Thymus (tissue), 11 donors: ENCODE measurements around the gene ZDHHC7. TPM values are rescaled to one million over a fixed set of nuclear protein-coding genes. Genes with fewer than 3 reads are reported as not detected.

Experiments
- DNase-seq, 9 donors: peaks; one replicate each; pipeline ENCODE4 v3.0.0-alpha.2; 2013; ENCODE audit warnings: low spot score in 9 of 9, low read depth in 6 of 9, missing footprints in 1 of 9
- H3K27ac ChIP-seq, 2 donors: one replicate each; pipeline ENCODE4 v1.5.1; 2013; ENCODE audit warnings: control low read depth in 1 of 2, low read depth in 1 of 2, low read length in 1 of 2, mild to moderate bottlenecking in 1 of 2, moderate library complexity in 1 of 2
- H3K27me3 ChIP-seq, 2 donors: one replicate each; pipeline ENCODE4 v1.5.1; 2013; ENCODE audit warnings: low read length in 1 of 2; ENCODE audit not compliant: control insufficient read depth in 2 of 2, insufficient read depth in 1 of 2
- H3K36me3 ChIP-seq, 2 donors: one replicate each; pipeline ENCODE4 v1.5.1; 2013; ENCODE audit warnings: low read length in 1 of 2, mild to moderate bottlenecking in 1 of 2, moderate library complexity in 1 of 2; ENCODE audit not compliant: control insufficient read depth in 2 of 2, insufficient read depth in 2 of 2
- H3K4me1 ChIP-seq, 2 donors: one replicate each; pipeline ENCODE4 v1.5.1; 2013; ENCODE audit warnings: low read length in 2 of 2; ENCODE audit not compliant: control insufficient read depth in 2 of 2, insufficient read depth in 2 of 2
- H3K4me3 ChIP-seq, 2 donors: one replicate each; pipeline ENCODE4 v1.5.1; 2013; ENCODE audit warnings: low read length in 2 of 2, control low read depth in 1 of 2, mild to moderate bottlenecking in 1 of 2
- H3K9me3 ChIP-seq, 2 donors: one replicate each; pipeline ENCODE4 v1.5.1; 2013; ENCODE audit warnings: low read length in 1 of 2, mild to moderate bottlenecking in 1 of 2; ENCODE audit not compliant: control insufficient read depth in 2 of 2, insufficient read depth in 1 of 2
- WGBS: extraction: QIAGEN DNeasy Blood & Tissue Kit; methylation state at CpG from one replicate; pipeline ENCODE4 v1.1.7; 2013; 5-methylcytosine and 5-hydroxymethylcytosine counted together
- polyA plus RNA-seq: library from polyadenylated mRNA; stranded (reverse); fragments of 200-250 nt; gene quantifications from one replicate; pipeline ENCODE4 v1.2.3, GENCODE V29; 2013
- total RNA-seq: library from RNA; stranded (reverse); fragments of 120-200 nt; gene quantifications from one replicate; pipeline ENCODE4 v1.2.4, GENCODE V29; 2013
- donor health status: healthy.

The ZDHHC7 gene
- total and polyA plus RNA-seq, 2 donors = 19.0 to 24.6 TPM

DNA sequence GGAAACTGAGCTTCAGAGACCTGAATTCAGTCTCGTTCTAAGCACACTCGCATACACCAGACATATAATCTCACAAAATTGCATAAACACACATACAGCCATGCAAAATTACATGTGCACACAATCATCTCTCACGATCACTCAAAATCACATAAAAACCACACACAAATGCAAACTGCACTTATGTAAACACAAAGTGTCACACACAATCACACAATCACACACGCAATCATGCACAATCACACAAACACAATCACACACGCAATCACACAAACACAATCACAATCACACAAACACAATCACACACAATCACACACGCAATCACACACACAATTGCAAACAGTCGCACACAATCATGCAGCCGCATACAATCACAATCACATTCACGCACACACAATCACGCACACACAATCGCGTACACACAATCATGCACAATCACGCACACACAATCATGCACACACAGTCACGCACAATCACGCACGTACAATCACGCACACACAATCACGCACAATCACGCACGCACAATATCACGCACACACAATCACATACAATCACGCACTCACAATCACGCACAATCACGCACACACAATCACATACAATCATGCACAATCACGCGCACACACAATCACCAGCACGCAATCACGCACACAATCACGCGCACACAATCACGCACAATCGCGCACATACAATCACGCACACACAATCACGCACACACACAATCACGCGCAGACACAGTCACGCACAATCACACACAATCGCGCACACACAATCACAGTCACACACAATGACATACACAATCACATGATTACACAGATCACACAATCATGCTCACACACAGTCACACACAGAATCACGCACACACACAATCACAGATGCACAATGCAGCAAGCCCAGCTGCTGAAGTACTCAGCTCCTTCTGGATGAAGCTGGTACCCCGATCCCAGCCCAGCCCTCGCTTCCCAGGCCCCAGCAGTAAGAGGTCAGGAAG is 45.6 kb downstream of the ZDHHC7 start:
- H3K4me3 ChIP-seq = no peak overlapping the region
- H3K9me3 ChIP-seq = no peaks in the 10 kb centered on the region
- no peaks in the 10 kb centered on the region for H3K27me3 ChIP-seq
- no peak overlapping the region for H3K27ac ChIP-seq
- no peak for DNase-seq
- no peaks in the 10 kb centered on the region for H3K4me1 ChIP-seq
- H3K36me3 ChIP-seq = no peaks in the 10 kb centered on the region
- WGBS = 91% methylated on average over 43 of the region's 43 CpGs

DNA sequence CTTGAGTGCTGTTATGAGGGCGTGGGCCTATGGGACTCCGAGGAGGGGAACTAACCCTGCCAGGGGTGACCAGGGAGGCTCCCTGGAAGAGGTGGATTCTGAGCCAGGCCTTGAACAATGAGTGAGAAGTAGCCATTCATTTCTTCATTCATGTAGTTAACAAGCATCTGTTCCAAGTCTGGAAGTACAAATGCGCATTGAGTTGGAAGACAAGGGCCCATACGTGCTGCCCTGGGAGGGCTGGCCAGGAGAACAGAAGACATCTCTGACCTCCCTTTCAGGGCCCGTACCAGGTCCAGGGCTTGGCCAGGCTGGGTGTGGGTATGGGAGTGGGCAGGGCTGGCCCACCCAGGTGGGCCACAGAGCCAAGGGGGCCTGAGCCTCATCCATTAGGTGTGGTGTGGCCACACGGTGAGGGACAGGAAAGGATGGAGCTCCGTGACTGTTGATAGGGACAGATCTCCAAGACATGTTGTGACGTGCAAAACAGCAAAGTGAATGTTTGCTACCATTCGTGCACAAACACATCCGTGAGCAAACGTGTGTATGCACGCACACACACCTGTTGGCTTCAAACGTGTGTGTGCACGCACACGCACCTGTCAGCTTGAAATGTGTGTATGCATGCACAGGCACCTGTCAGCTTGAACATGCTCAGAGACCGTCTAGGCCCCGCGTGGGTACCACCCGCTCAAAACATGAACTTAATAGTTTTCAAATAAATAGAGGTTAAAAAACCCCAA is 46.8 kb downstream of the ZDHHC7 start:
- no peak overlapping the region for H3K4me3 ChIP-seq
- H3K36me3 ChIP-seq = no peaks in the 10 kb centered on the region
- no peak overlapping the region for H3K27ac ChIP-seq
- 93% methylated on average over 19 of the region's 19 CpGs for WGBS
- H3K9me3 ChIP-seq = no peaks in the 10 kb centered on the region
- H3K4me1 ChIP-seq = peaks cover 0 to 5% of the 10 kb centered on the region in 2 donors
- DNase-seq = no peak
- no peaks in the 10 kb centered on the region for H3K27me3 ChIP-seq

DNA sequence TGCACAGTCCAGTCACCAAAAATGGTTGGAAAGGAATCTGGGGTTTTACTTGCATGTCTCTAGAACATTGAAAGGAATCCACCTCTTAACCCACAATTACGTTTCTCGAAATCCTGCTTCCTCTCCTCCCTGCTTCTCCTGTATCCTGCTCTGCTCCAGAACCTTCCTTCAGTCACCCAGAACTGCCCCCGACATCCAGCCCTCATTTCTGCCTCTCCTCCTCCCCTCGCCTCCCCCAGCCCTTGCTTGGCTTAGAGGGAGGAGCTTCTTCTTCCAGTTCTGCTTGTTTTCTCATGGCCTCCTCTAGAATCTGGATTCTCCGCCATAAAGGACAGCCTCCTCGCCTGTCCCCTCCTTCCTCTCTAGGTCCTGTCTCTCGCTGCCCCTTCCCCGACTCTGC is 48.3 kb downstream of the ZDHHC7 start:
- no peak overlapping the region for H3K27ac ChIP-seq
- WGBS = 93% methylated on average over 8 of the region's 8 CpGs
- no peak overlapping the region for H3K4me3 ChIP-seq

DNA sequence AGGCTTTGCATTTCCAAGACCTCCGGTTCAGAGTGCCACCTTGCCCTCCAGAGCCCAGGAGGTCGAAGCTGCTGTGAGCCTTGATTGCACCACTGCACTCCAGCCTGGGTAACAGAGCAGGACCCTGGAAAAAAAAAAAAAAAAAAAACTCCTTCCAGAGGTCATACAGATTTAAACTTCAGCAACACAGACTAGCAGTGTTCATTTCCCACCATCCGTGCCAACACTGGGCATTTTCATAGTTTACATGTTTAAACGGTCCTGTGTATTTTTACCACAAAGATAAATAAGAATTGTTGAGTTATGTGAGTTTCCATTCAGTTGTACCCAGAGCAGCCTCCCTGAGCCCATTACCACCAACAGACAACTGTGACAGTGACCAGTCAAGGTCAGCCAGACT is 50.4 kb downstream of the ZDHHC7 start:
- H3K27me3 ChIP-seq = no peaks in the 10 kb centered on the region
- H3K36me3 ChIP-seq = no peaks in the 10 kb centered on the region
- H3K4me3 ChIP-seq = no peak overlapping the region
- peaks cover 0 to 3% of the 10 kb centered on the region in 2 donors for H3K9me3 ChIP-seq
- 96% methylated on average over 4 of the region's 4 CpGs for WGBS
- DNase-seq = no peak
- peaks cover 0 to 5% of the 10 kb centered on the region in 2 donors for H3K4me1 ChIP-seq
- no peak overlapping the region for H3K27ac ChIP-seq

More for the DNA sequence above, 48.3 kb downstream of the ZDHHC7 start:
- H3K27me3 ChIP-seq = no peaks in the 10 kb centered on the region
- H3K4me1 ChIP-seq = peaks cover 0 to 5% of the 10 kb centered on the region in 2 donors
- no peaks in the 10 kb centered on the region for H3K36me3 ChIP-seq
- H3K9me3 ChIP-seq = no peaks in the 10 kb centered on the region
- DNase-seq = no peak

- Histone ChIP-seq H3K4me1 (peaks cover 0 to 5% of the 10 kb centered on the region in 2 donors), H3K4me3 (no peak overlapping the region), H3K9me3 (peaks cover 0 to 3% of the 10 kb centered on the region in 2 donors), H3K27me3 (no peaks in the 10 kb centered on the region), H3K36me3 (no peaks in the 10 kb centered on the region), H3K27ac (no peak overlapping the region)
- no peak for DNase-seq
- 82% methylated on average over 17 of the region's 17 CpGs for WGBS
These were observed 51.4 kb downstream of the ZDHHC7 start for GRCh38 chr16:84959784-84960417.

DNA sequence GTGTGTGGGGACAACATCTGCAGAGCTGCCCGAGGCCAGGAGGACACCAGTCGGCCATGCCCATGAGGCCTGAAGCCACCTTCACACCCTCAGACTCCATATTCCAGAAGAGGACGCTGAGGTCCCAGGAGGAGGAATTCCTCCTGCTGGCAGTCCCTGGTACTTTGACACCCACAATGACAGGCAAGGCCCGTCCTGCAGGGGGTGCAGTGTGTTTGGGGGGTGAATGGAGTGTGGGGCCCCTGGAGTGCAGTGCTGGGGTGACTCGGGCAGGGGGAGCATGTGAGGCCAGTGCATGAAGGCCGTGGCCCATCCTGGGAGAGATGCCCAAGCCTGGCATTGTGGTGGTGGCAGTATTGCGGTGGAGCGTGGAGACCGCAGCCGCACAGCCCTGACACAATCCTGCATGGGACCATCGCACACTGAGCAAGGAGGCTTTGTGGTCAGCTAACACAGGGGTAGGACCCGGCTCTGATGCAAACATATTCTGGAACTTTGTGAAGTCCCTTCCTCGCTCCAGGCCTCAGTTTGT is 52.2 kb downstream of the ZDHHC7 start:
- Histone ChIP-seq H3K27me3 (no peaks in the 10 kb centered on the region), H3K9me3 (peaks cover 0 to 3% of the 10 kb centered on the region in 2 donors), H3K4me1 (peaks cover 0 to 5% of the 10 kb centered on the region in 2 donors), H3K27ac (no peak overlapping the region), H3K36me3 (no peaks in the 10 kb centered on the region), H3K4me3 (no peak overlapping the region)
- WGBS = 93% methylated on average over 13 of the region's 13 CpGs
- DNase-seq = no peak

GRCh38 chr16:84957792-84958191 is 53.5 kb downstream of the ZDHHC7 start:
- 98% methylated on average over 1 of the region's 1 CpG for WGBS
- no peaks in the 10 kb centered on the region for H3K27me3 ChIP-seq
- H3K4me1 ChIP-seq = peaks cover 0 to 12% of the 10 kb centered on the region in 2 donors
- H3K4me3 ChIP-seq = no peak overlapping the region
- no peak overlapping the region for H3K27ac ChIP-seq
- no peak for DNase-seq
- peaks cover 0 to 3% of the 10 kb centered on the region in 2 donors for H3K9me3 ChIP-seq
- no peaks in the 10 kb centered on the region for H3K36me3 ChIP-seq

DNA sequence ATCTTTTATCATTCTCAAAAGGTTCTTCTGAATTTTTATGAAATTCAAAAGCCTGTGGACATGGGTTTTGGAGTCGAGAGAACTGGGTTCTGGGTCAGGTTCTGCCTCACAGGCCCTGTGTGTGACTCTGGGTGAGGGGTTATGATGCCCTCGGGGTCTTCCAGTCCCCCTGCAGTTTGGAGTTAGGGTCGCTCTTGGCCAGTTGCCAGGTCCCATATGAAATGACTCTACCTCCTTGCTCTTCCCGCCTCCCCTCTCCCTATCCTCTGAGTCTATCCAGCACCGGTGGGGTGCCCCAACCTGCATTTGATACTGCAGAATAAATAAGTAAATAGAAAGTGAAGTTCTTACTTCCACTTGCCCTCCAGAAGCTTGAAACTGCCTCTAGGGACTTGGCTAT is 54.1 kb downstream of the ZDHHC7 start:
- H3K9me3 ChIP-seq = peaks cover 0 to 3% of the 10 kb centered on the region in 2 donors
- H3K4me1 ChIP-seq = peaks cover 0 to 17% of the 10 kb centered on the region in 2 donors
- no peaks in the 10 kb centered on the region for H3K27me3 ChIP-seq
- H3K27ac ChIP-seq = no peak overlapping the region
- no peak overlapping the region for H3K4me3 ChIP-seq
- 95% methylated on average over 5 of the region's 5 CpGs for WGBS
- no peaks in the 10 kb centered on the region for H3K36me3 ChIP-seq
- DNase-seq = no peak
